ENCODE measurements around the gene LRRC75A.

DNA sequence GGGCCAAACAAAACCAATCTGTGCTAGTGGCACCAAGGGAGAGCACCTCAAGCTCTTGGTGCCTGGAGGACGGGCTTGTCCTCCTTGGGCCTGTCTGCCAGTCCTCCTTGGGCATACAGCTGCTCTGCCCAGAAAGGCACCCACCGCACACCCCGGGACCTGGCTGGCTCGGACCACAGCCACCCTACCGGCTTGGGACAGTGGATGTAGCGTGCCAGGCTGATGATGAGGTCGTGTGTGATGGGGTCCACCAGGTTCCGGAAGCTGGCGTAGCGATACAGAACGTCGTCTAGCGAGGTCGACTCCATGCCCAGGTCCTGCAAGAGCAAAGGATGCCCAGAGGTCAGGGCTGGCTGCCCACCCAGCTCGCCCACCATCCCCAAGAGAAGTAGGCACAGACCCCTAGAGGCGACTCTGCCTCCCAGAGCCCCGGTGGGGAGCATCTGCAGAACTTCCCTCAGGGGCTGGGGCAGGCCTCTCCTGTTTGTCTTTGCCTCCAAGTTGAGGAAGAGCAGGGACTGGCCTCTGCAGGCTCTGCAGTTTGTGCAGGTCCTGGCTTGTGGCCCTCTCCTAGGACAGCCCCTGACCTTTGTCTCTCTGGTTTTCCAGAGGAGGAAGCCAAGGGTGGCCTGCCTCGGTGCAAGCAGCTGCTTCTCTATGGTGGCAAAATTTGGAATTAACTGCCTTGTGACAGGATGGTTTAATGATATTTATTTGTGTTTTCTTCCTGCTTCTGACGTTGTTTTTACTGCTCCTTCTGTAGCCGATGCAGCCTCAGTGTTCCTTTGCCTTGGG, 29.7 kb downstream of the LRRC75A start:
- TF ChIP-seq, protein P1, sequence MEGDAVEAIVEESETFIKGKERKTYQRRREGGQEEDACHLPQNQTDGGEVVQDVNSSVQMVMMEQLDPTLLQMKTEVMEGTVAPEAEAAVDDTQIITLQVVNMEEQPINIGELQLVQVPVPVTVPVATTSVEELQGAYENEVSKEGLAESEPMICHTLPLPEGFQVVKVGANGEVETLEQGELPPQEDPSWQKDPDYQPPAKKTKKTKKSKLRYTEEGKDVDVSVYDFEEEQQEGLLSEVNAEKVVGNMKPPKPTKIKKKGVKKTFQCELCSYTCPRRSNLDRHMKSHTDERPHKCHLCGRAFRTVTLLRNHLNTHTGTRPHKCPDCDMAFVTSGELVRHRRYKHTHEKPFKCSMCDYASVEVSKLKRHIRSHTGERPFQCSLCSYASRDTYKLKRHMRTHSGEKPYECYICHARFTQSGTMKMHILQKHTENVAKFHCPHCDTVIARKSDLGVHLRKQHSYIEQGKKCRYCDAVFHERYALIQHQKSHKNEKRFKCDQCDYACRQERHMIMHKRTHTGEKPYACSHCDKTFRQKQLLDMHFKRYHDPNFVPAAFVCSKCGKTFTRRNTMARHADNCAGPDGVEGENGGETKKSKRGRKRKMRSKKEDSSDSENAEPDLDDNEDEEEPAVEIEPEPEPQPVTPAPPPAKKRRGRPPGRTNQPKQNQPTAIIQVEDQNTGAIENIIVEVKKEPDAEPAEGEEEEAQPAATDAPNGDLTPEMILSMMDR (conservative IDR thresholded peaks at IDR 0.05), result no peak
- TF ChIP-seq EZH2 (IDR thresholded peaks at IDR 0.05; ENCODE audit: low read depth), result no peak
